GM19023 (cell line): ENCODE results near the gene HOXA7.

ENCODE experiments used
- ATAC-seq: cut with Tn5 transposase; IDR thresholded peaks from one replicate; pipeline ENCODE4 v1.9.1; 2021; ENCODE audit warnings: mild to moderate bottlenecking, moderate library complexity; ENCODE audit not compliant: unreplicated experiment

Gene HOXA7

GRCh38 chr7:27109466-27110185, 46.8 kb downstream of the HOXA7 start:
- ATAC-seq, result no peak

- no peak for ATAC-seq
Observed at GRCh38 chr7:27108390-27109127, 47.9 kb downstream of the HOXA7 start.

- no peak for ATAC-seq
Observed at GRCh38 chr7:27107391-27108381, 48.8 kb downstream of the HOXA7 start.

- ATAC-seq, result no peak
Observed at GRCh38 chr7:27106901-27107240, 49.6 kb downstream of the HOXA7 start.

- no peak for ATAC-seq
Observed at GRCh38 chr7:27106181-27106900, 50.1 kb downstream of the HOXA7 start.

- ATAC-seq, result no peak
Observed at GRCh38 chr7:27105301-27106031, 51.0 kb downstream of the HOXA7 start.

GRCh38 chr7:27104341-27105058, 52.0 kb downstream of the HOXA7 start:
- no peak for ATAC-seq
